Esophagus mucosa (tissue), 1 donor: ENCODE data around the gene HM13. TPM values are rescaled to one million over a fixed set of nuclear protein-coding genes. Genes with fewer than 3 reads are reported as not detected.
A peak's percentile ranks its signal among the peaks of the same experiment; 100 is the strongest.
"Not testable (repeated sequence)": the region's sequence is repeated elsewhere in the genome, so short reads cannot be mapped to it uniquely, and the experiment has no call there.

ENCODE experiments used
- ATAC-seq: fragments of 200-7000 bp; cut with Tn5 transposase; one replicate; pipeline ENCODE4 v1.9.1; 2020
- total RNA-seq: library from RNA; stranded (reverse); gene quantifications from one replicate; pipeline ENCODE4 v1.2.4, GENCODE V29; 2023
- donor health status: DM: yes; HTN: yes; CAD: no.

The HM13 gene
- total RNA-seq, 1 donor from 2014 or later, result 232 TPM

GRCh38 chr20:31568041-31568731 lies 53.9 kb downstream of the HM13 start:
- no peak for ATAC-seq

GRCh38 chr20:31568773-31569162 lies 54.5 kb downstream of the HM13 start:
- no peak for ATAC-seq

GRCh38 chr20:31569163-31570020 lies 55.1 kb downstream of the HM13 start:
- no peak for ATAC-seq

- no peak for ATAC-seq
Observed at GRCh38 chr20:31570021-31570463, 55.8 kb downstream of the HM13 start.

DNA sequence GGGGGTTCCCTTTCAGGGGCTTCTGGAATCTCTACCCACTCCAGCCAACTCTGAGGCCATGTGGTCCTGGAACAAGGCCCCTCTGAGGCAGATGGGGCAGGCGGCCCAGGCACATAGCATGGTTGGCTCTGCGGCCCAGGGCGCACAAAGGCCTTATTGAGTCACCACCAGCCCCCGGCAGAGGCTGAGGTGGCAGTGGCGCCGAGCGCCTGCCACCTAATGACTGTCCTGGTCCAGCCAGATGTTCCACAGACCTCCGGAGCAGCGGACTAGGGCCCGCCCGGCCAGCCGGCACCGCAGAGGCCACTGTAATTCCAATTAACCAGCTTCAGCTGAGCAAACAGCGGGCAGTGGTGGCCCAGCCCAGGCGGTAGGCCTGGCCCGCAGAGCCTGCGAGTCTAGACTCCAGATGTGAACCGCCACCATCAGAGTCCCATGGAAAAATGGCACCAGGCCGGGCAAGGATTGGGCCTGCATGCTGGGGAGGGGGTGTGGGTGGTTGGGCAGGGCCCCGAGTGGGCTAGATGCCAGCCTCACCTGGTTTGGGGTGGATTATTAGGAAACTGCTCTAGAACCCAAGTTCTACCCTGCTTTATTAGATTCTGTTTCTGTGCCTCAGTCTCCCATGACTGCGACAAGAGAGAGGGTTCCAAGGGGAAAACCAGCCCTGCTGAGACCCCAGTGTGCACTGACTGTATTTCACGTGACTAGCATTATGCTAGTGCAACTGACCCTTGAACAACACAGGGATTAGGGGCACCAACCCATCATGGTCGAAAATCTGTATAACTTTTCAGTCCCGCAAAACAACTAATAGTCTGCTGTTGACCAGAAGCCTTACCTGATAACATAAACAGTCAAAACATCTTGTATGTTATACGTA lies 56.7 kb downstream of the HM13 start:
- ATAC-seq, result no peak

GRCh38 chr20:31572042-31572700 lies 57.9 kb downstream of the HM13 start:
- ATAC-seq, result peak; percentile 6

DNA sequence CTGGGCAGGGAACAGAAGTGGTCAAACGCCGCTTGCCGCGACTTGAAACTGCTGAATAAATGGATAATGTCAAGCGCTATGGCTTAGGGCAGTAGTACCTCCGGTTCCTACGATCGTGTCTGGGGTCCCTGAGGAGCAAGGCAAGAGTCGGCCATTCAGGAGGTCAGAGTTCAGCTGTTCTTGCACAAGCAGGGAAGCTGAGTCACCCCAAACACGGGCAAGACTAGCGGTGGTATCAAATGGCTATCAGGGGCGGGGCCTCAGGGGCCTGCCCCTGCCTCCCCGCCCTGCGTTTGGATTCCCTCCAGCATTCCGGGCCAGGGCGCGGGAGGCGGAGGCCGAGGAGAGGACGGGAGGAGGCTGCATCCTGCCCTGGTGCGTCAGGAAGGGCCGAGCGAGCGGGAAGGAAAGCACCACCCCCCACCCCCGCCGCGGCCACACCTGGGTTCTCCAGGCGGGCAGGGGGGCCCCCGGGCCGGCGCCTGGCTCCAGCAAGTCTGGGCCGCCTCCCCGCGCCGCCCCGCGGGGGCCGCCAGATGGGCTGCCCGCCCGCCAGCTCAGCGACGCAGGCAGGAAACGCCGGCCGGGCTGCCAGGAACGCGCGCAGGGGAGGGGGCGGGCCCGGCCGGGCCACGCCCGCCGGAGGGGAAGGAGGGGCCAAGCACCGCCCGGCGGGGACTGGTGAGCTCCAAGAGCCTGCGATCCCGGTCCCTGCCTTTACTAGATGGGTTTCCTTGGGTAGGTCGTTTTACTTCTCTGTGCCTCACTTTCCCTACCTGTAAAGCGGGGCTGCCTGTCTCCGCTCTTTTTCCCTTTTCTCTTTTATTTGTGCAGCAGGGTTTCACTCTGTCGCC lies 58.7 kb downstream of the HM13 start:
- peak; percentile 91 for ATAC-seq

DNA sequence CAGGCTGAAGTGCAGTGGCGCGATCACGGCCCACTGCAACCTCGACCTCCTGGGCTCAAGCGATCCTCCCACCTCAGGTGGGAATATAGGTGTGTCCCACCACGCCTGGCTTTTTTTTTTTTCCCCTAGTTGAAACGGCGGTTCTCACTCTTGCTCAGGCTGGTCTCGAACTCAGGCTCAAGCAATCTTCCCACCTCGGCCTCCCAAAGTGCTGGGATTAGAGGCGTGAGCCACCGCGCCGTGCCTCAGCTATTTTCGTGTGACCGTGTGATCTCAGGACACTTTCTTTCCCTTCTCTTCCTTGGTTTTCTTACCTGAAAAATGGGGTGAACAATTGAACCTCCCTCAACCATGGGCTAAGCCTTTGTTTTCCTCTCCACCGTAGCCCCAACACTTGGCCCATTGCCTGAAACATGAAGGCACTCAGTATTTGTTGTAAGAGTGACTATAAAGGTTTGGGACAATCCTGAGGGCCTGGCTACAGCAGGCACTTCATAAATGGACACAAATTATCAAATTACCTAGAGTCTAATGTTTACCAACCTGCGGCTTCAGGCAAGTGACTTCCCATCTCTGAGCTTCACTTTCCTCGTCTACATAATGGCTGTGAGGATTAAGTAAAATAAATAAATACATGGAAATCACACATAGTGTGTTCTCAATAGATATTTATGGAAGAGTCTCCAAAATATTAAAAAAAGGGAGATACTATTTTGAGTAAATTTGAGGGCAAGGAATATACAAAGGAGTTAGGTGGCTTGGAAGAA lies 59.5 kb downstream of the HM13 start:
- no peak for ATAC-seq

DNA sequence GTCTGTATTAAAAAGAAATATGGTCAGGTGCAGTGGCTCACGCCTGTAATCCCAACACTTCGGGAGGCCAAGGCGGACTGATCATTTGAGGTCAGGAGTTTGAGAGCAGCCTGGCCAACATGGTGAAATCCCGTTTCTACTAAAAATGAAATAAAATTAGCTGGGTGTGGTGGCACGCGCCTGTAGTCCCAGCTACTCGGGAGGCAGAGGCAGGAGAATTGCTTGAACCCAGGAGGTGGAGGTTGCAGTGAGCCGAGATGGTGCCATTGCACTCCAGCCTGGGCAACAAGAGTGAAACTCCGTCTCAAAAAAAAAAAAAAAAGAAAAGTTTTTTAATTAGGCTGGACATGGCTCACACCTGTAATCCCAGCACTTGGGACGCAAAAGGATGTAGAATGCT lies 60.7 kb downstream of the HM13 start:
- not testable (repeated sequence) for ATAC-seq

DNA sequence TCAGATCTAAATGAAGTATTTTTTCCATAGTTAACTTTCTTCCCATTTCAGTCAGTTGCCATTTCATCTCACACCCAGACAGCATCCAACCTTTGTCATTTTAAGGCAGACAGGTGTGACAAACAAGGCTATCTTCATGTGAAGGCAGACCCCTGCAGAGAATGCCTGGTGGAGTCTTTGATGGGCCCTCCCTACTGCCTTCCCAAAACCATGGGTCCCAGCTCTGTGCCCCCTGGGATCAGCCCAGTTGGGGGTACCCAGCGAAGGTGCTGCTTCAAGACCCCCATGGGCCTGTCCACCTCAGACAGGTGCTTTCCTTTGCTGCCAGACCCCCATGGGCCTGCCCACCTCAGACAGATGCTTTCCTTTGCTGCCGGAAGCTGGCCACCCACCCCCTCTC lies 62.5 kb downstream of the HM13 start:
- ATAC-seq, result no peak

DNA sequence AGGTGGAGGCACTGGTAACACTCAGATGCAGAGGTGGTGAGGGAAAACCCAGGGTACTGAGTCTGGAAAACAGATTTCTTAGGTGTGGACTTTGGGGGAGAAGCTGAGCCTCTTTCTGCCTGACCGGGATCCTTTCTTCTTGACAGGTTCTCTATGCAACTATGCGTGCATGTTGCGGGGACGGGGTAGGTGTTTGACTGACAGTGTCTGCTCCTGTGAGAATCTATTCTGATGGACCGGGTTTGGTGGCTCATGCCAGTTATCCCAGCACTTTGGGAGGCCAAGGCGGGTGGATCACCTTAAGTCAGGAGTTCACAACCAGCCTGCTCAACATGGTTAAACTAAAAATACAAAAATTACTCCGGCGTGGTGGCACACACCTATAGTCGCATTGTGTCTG lies 63.0 kb downstream of the HM13 start:
- ATAC-seq, result no peak

DNA sequence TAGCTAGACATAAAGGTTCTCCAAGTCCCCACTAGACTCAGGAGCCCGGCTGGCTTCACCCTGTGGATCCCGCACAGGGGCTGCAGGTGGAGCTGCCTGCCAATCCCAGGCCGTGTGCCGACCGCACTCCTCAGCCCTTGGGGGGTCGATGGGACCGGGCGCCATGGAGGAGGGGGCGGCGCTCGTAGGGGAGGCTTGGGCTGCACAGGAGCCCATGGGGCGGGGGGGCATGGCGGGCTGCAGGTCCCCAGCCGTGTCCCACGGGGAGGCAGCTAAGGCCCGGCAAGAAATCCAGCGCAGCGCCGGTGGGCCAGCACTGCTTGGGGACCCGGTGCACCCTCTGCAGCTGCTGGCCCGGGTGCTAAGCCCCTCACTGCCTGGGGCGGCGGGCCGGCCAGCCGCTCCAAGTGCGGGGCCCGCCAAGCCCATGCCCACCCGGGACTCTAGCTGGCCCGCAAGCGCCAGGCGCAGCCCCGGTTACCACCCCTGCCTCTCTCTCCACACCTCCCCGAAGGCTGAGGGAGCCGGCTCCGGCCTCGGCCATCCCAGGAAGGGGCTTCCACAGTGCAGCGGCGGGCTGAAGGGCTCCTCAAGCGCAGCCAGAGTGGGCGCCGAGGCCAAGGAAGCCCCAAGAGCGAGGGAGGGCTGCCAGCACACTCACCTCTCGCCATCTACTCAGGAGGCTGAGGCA lies 64.4 kb downstream of the HM13 start:
- ATAC-seq, result no peak

DNA sequence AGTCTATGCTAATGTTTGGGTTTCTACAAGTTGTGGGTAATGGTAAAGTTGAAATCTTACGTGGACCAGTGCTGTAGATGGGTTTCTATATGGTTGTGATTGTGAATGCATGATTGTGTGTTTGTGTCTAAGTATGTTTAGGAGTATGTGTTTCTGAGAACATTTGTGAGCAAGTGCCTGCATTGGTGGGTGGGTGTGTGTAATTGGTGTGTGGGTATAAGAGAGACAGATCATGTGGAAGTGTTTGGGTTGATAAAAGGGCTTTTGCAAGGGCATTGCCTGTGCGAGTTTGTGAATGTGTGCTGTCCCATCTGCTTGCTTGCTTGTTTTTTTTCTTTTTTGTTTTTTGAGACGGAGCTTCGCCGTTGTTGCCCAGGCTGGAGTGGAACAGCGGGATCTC lies 65.0 kb downstream of the HM13 start:
- no peak for ATAC-seq

DNA sequence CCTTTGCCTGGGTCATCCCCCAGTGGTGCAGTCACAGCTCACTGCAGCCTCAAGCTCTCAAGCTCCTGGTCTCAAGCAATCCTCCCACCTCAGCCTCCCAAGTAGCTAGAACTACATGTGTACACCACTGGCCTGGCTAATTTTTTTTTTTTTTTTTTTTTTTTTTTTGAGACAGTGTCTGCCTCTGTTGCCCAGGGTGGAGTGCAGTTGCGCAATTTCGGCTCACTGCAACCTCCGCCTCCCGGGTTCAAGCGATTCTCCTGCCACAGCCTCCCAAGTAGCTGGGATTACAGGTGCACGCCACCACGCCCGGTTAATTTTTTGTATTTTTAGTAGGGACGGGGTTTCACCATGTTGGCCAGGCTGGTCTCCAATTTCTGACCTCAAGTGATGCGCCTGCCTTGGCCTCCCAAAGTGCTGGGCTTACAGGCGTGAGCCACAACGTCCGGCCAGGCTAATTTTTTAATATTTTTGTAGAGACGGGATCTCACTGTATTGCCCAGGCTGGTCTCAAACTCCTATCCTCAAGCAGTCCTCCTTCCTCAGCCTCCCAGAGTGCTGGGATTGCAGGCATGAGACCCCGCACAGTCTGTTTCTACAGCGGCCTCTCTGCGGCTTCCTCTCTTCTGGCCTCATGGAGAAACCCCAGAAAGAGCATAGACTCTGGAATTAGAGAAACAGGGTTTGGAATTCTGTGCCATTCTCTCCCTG lies 65.9 kb downstream of the HM13 start:
- ATAC-seq, result not testable (repeated sequence)

DNA sequence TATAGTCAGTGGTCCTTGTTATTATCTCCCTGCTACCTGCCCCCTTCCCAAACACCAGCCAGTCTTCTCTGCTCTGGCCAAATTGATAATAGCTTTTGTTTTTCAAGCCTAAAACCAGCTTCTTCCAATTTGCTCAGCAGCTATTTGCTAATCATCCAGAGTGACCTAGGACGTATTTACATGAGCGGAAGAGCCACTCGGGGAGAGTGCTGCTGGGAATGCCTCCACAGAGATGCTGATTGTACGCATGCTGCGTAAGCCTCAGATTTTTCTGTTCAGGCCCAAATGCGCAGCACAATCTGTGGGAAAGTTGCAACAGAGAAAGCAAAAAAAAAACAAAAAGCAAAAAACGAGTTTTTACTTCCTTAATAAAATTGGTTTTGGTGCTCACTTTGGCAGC lies 66.5 kb downstream of the HM13 start:
- ATAC-seq, result no peak

DNA sequence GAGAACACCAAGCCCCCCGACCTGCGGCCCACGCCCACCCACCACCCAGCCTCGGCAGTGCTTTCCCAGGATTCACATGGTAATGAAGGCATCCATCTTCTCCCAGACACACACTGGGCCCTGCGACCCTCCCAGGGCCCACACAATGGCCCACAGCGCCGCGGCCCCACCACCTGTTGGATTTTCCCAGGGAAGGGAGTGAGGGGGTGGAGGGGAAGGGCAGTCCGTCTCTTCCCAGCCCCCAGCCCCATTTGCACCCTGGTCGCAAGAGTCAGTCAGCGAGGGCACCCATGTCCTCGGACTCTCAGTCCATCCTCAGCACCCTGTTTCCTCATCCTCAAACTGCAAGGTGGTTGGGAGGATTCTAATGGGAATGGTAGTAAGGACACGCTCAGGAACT lies 67.1 kb downstream of the HM13 start:
- no peak for ATAC-seq

DNA sequence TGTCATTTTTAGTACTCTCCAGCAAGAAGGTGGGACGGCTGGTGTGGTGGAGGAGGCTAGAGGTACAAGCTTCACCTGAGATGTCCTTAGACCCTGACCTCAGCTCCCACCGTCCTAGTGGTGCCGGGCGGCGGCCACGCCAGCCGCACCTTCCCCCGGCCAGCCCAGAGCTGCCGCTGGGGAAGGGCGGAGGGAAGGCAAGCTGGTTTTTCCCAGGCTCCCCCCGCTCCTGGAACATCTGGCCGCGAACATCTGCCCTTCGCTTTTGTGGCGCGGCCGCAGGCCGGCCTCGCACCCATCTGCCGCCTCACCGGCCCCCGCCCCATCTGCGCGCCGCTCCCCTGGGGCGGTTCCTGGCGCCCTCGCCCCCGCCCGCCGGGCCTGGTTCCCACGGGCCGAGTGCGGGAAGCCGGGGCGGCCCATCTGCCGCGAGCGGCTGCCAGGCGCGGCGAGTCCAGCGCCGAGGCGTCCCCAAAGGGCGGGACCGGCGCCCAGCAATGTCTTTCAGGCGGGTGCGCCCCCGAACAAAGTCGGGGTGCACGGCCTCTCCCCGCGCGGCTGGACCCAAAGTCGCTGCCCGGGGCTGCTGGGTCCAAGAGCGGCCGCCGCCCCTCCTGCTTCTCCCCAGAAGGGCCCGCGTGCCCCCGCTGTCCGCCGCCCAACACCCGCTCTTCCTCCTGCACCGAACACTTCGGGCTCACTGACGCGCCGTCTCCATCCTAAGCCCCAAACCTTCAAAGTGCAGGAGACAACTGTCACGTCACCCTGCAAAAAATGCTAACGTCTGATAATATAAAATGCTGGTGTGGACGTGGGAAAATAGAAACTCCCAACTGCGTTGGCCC lies 73.5 kb downstream of the HM13 start:
- peak; percentile 71 for ATAC-seq

- no peak for ATAC-seq
Observed at GRCh38 chr20:31590717-31591225, 76.5 kb downstream of the HM13 start.
